Activated CD8-positive, alpha-beta T cell treated with anti-CD3 and anti-CD28 coated beads for 36 hours (primary cell): ENCODE measurements around the gene GAB3. TPM values are rescaled to one million over a fixed set of nuclear protein-coding genes. Genes with fewer than 3 reads are reported as not detected.

ENCODE experiments used
- ATAC-seq: fragments of 200-7000 bp; cut with Tn5 transposase; one replicate; pipeline ENCODE4 v1.10.0; 2021; ENCODE audit warnings: mild to moderate bottlenecking, moderate library complexity
- CTCF ChIA-PET: fragments of 350-600 bp; sonication (Branson Sonifier 250); formaldehyde crosslinking; loops from one replicate; lab custom pipeline; 2021; ENCODE audit warnings: antibody characterized with exemption; lab: Charles Lee
- POLR2A ChIA-PET: fragments of 350-600 bp; sonication (Branson Sonifier 250); formaldehyde crosslinking; loops from one replicate; lab custom pipeline; 2021; ENCODE audit warnings: antibody characterized with exemption; lab: Charles Lee
- DNase-seq: peaks from one replicate; pipeline ENCODE4 v3.0.0-alpha.2; 2020
- H3K27ac Mint-ChIP-seq: one replicate; pipeline ENCODE4 v1.8.0; 2021; ENCODE audit warnings: mild to moderate bottlenecking, mixed read lengths
- H3K27me3 Mint-ChIP-seq: one replicate; pipeline ENCODE4 v1.8.0; 2021; ENCODE audit warnings: mixed read lengths
- H3K36me3 Mint-ChIP-seq: one replicate; pipeline ENCODE4 v1.8.0; 2021; ENCODE audit warnings: low read depth, mixed read lengths
- H3K4me1 Mint-ChIP-seq: one replicate; pipeline ENCODE4 v1.8.0; 2021; ENCODE audit warnings: low read depth, mixed read lengths
- H3K4me3 Mint-ChIP-seq: one replicate; pipeline ENCODE4 v1.8.0; 2021; ENCODE audit warnings: mild to moderate bottlenecking, moderate library complexity, mixed read lengths
- H3K9me3 Mint-ChIP-seq: one replicate; pipeline ENCODE4 v1.8.0; 2021; ENCODE audit warnings: mixed read lengths
- CTCF ChIP-seq: fragments of 200-600 bp; IDR thresholded peaks from one replicate; pipeline ENCODE4 v1.8.0; 2022; ENCODE audit warnings: antibody characterized with exemption, mild to moderate bottlenecking
- intact Hi-C: fragments of 100-400 bp; cut with micrococcal nuclease; formaldehyde crosslinking; loops from one replicate; pipeline ENCODE4 v1.10.0; 2022
- total RNA-seq, 2 experiments: library from RNA; stranded (reverse); gene quantifications; one replicate each; pipeline ENCODE4 v1.2.3, GENCODE V29; 2021

Gene GAB3
- total RNA-seq, 2 experiments from 2014 or later = 3.9 to 5.0 TPM

DNA sequence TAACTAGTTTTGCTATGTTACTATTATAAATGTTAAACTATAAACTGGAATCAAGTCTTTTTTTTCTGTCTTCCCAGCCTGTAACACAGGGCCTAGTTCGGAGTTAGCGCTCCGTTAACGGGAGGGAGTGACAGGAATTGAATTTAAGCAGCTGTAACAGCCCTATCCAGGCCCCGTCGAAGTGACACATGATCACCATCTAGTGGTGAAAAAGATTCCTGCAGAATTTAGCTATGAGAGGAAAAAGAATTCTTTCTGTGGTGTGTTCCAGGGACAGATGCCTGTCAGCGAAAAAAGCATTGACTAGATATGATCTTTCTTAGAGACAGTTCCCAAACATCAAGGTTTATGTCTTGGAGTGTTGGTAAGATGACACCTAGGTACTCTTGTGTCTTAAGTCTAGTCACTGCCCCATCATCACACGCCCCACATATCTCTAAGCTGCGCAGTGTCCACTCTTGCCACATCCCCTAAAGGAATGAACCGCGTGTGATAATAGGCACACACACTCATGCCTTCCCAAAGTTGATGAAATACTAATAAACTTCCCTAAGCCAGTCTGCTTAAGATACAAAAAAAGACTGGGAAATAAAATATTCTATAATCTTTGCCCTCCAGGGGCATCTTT, 2.1 kb downstream of the GAB3 start:
- TF ChIP-seq CTCF = peak; percentile 75
- ChIA-PET POLR2A (interaction anchor here (1.1 kb wide), 1 partner anchor 11 kb away, joined by 4 read pairs; no protein-coding TSS in a partner anchor), CTCF (interaction anchor here (0.6 to 5.8 kb wide), 23 partner anchors 8 to 200 kb away, joined by 3 to 70 read pairs (median 6); partner anchors contain the start of gene DKC1)
- ATAC-seq (peak; percentile 70), DNase-seq (peak; percentile 54)
- Mint-ChIP-seq H3K9me3 (no peaks in the 10 kb centered on the region), H3K4me3 (peak overlapping the region; percentile 53), H3K27me3 (no peaks in the 10 kb centered on the region), H3K4me1 (peaks cover 30% of the 10 kb centered on the region), H3K36me3 (peaks cover 3% of the 10 kb centered on the region), H3K27ac (no peak overlapping the region)
- intact Hi-C loops = no loop called here

GRCh38 chrX:154742613-154743012, 8.3 kb downstream of the GAB3 start:
- Mint-ChIP-seq H3K27me3 (no peaks in the 10 kb centered on the region), H3K4me1 (peaks cover 41% of the 10 kb centered on the region), H3K9me3 (no peaks in the 10 kb centered on the region), H3K4me3 (no peak overlapping the region), H3K36me3 (peaks cover 3% of the 10 kb centered on the region), H3K27ac (no peak overlapping the region)
- ATAC-seq = no peak
- CTCF ChIA-PET = no interaction called here
- no peak for TF ChIP-seq CTCF
- intact Hi-C loops = no loop called here
- no peak for DNase-seq
- POLR2A ChIA-PET = no interaction called here

DNA sequence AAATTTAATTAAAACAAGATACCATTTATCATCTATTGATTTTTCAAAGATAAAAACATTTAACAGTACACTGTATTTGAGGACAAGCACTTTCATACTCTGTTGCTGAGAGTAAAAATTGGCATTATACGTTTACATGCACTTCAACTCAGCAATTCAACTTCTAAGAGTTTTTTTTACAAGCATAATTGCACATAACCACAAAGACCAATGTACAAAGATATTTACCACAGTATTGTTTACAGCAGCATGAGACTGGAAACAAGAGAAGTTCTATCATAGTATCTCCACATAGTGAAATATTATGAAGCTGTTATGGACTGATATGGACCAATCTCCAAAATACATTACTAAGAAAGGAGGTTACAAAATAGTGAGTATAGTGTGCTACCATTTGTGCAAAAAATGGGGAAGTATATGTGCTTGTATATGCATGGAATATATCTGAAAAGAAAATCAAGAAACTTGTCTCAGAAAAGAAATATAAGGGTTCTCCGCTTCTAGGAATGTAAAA, 10.9 kb downstream of the GAB3 start:
- Mint-ChIP-seq H3K27ac (no peak overlapping the region), H3K4me3 (no peak overlapping the region)

GRCh38 chrX:154738011-154738738, 12.7 kb downstream of the GAB3 start:
- ChIA-PET POLR2A (interaction anchor here (0.6 kb wide), 1 partner anchor 195 kb away, joined by 3 read pairs; no protein-coding TSS in a partner anchor), CTCF (interaction anchor here (1.5 to 4.6 kb wide), 2 partner anchors 11 to 20 kb away, joined by 7 to 41 read pairs; partner anchors contain the start of gene GAB3)
- intact Hi-C loops = no loop called here
- ATAC-seq (peak; percentile 22), DNase-seq (peak; percentile 52)
- Mint-ChIP-seq H3K9me3 (no peaks in the 10 kb centered on the region), H3K4me3 (peak overlapping the region; percentile 46), H3K4me1 (peaks cover 76% of the 10 kb centered on the region), H3K27me3 (no peaks in the 10 kb centered on the region), H3K27ac (peak overlapping the region; percentile 89), H3K36me3 (peaks cover 8% of the 10 kb centered on the region)
- no peak for TF ChIP-seq CTCF

More for the DNA sequence above, 10.9 kb downstream of the GAB3 start:
- Mint-ChIP-seq H3K36me3 (peaks cover 8% of the 10 kb centered on the region), H3K9me3 (no peaks in the 10 kb centered on the region), H3K4me1 (peaks cover 61% of the 10 kb centered on the region), H3K27me3 (no peaks in the 10 kb centered on the region)
- DNase-seq (no peak), ATAC-seq (no peak)
- POLR2A ChIA-PET = no interaction called here
- no peak for TF ChIP-seq CTCF
- intact Hi-C loops = no loop called here
- CTCF ChIA-PET = interaction anchor here (0.8 to 4.6 kb wide), 8 partner anchors 8 to 27 kb away, joined by 3 to 41 read pairs (median 4); partner anchors contain the start of gene GAB3
